ENCODE data around the gene DUSP8. TPM values are rescaled to one million over a fixed set of nuclear protein-coding genes. Genes with fewer than 3 reads are reported as not detected.
"Not testable (repeated sequence)": the region's sequence is repeated elsewhere in the genome, so short reads cannot be mapped to it uniquely, and the experiment has no call there.

The DUSP8 gene
- total and polyA plus RNA-seq, 2 experiments from 2014 or later, result 0.11 TPM; not detected in 1

GRCh38 chr11:1592628-1593027 is 20.6 kb upstream of the DUSP8 start:
- Histone ChIP-seq H3K36me3 (ENCODE audit: low read depth) (no peaks in the 10 kb centered on the region), H3K9ac (no peak overlapping the region), H3K9me2 (ENCODE audit: insufficient read depth) (no peaks in the 10 kb centered on the region), H3K4me1 (ENCODE audit: insufficient read depth) (no peaks in the 10 kb centered on the region), H3K4me3 (no peak overlapping the region), H2AFZ (no peak overlapping the region), H3K27me3 (replicated peaks; ENCODE audit: insufficient read depth) (peaks cover 69% of the 10 kb centered on the region), H3K9me3 (ENCODE audit: low read depth) (no peaks in the 10 kb centered on the region), H3F3A (ENCODE audit: insufficient read depth) (no peaks in the 10 kb centered on the region), H3K4me2 (ENCODE audit: unreplicated experiment) (no peak overlapping the region), H3K79me2 (ENCODE audit: insufficient read depth) (no peaks in the 10 kb centered on the region), H4K20me1 (ENCODE audit: insufficient read depth) (no peaks in the 10 kb centered on the region), H3K27ac (no peak overlapping the region)
- in situ Hi-C loops (cut with MboI), result no loop called here
- TF ChIP-seq EZH2 (IDR thresholded peaks at IDR 0.05; ENCODE audit: insufficient read depth, poor library complexity, severe bottlenecking) (no peak), EZH2phosphoT487 (IDR thresholded peaks at IDR 0.05; ENCODE audit: insufficient read depth, low read depth) (no peak)
- 71 to 74% methylated on average over 9 of the region's 9 CpGs for WGBS, 2 experiments (ENCODE audit: low coverage in 1 of 2, low lambda C conversion rate in 2 of 2, missing lambda C conversion rate in 2 of 2)
- no peak for DNase-seq

GRCh38 chr11:1589996-1590395 is 17.9 kb upstream of the DUSP8 start:
- Histone ChIP-seq H2AFZ (no peak overlapping the region), H3K4me2 (ENCODE audit: unreplicated experiment) (no peak overlapping the region), H3K27me3 (replicated peaks; ENCODE audit: insufficient read depth) (peaks cover 60% of the 10 kb centered on the region), H4K20me1 (ENCODE audit: insufficient read depth) (no peaks in the 10 kb centered on the region), H3K27ac (no peak overlapping the region), H3K36me3 (ENCODE audit: low read depth) (no peaks in the 10 kb centered on the region), H3K9ac (no peak overlapping the region), H3K79me2 (ENCODE audit: insufficient read depth) (no peaks in the 10 kb centered on the region), H3F3A (ENCODE audit: insufficient read depth) (no peaks in the 10 kb centered on the region), H3K9me2 (ENCODE audit: insufficient read depth) (no peaks in the 10 kb centered on the region), H3K4me1 (ENCODE audit: insufficient read depth) (no peaks in the 10 kb centered on the region), H3K9me3 (ENCODE audit: low read depth) (no peaks in the 10 kb centered on the region), H3K4me3 (no peak overlapping the region)
- TF ChIP-seq EZH2 (IDR thresholded peaks at IDR 0.05; ENCODE audit: insufficient read depth, poor library complexity, severe bottlenecking), result no peak
- no peak for TF ChIP-seq EZH2phosphoT487 (IDR thresholded peaks at IDR 0.05; ENCODE audit: insufficient read depth, low read depth)
- DNase-seq, result no peak
- in situ Hi-C loops (cut with MboI), result no loop called here
- 72 to 80% methylated on average over 6 of the region's 6 CpGs for WGBS, 2 experiments (ENCODE audit: low coverage in 1 of 2, low lambda C conversion rate in 2 of 2, missing lambda C conversion rate in 2 of 2)

GRCh38 chr11:1589191-1589963 is 17.3 kb upstream of the DUSP8 start:
- in situ Hi-C loops (cut with MboI); H3K4me1 ChIP-seq (ENCODE audit: insufficient read depth); H3K9me2 ChIP-seq (ENCODE audit: insufficient read depth); H3K9me3 ChIP-seq (ENCODE audit: low read depth); H3K79me2 ChIP-seq (ENCODE audit: insufficient read depth); H3K36me3 ChIP-seq (ENCODE audit: low read depth); H4K20me1 ChIP-seq (ENCODE audit: insufficient read depth); H2AFZ ChIP-seq; DNase-seq; H3F3A ChIP-seq (ENCODE audit: insufficient read depth); H3K9ac ChIP-seq; H3K4me3 ChIP-seq; H3K27ac ChIP-seq; H3K4me2 ChIP-seq (ENCODE audit: unreplicated experiment): not testable (repeated sequence)
- WGBS, 2 experiments (ENCODE audit: low coverage in 1 of 2, low lambda C conversion rate in 2 of 2, missing lambda C conversion rate in 2 of 2), result 16 to 22% methylated on average over 7 to 9 of the region's 10 CpGs
- H3K27me3 ChIP-seq (replicated peaks; ENCODE audit: insufficient read depth), result peaks cover 54% of the 10 kb centered on the region

GRCh38 chr11:1586699-1587098 is 14.6 kb upstream of the DUSP8 start:
- WGBS, 2 experiments (ENCODE audit: low coverage in 1 of 2, low lambda C conversion rate in 2 of 2, missing lambda C conversion rate in 2 of 2), result 0 to 5% methylated on average over 2 of the region's 2 CpGs
- H3K36me3 ChIP-seq (ENCODE audit: low read depth), result no peaks in the 10 kb centered on the region
- no peaks in the 10 kb centered on the region for H3K4me1 ChIP-seq (ENCODE audit: insufficient read depth)

GRCh38 chr11:1584661-1585370 is 12.7 kb upstream of the DUSP8 start, which contains the start of gene KRTAP5-1:
TSS of gene KRTAP5-1 (minus strand) at chr11:1585283. CDS start at chr11:1585249, 34 bp downstream.
- in situ Hi-C loops (cut with MboI); H3K27ac ChIP-seq; H3K9me2 ChIP-seq (ENCODE audit: insufficient read depth); H3K4me3 ChIP-seq; H2AFZ ChIP-seq; H4K20me1 ChIP-seq (ENCODE audit: insufficient read depth); H3K4me2 ChIP-seq (ENCODE audit: unreplicated experiment); H3F3A ChIP-seq (ENCODE audit: insufficient read depth); H3K79me2 ChIP-seq (ENCODE audit: insufficient read depth); H3K9me3 ChIP-seq (ENCODE audit: low read depth); H3K36me3 ChIP-seq (ENCODE audit: low read depth); DNase-seq; H3K4me1 ChIP-seq (ENCODE audit: insufficient read depth); H3K9ac ChIP-seq: not testable (repeated sequence)
- H3K27me3 ChIP-seq (replicated peaks; ENCODE audit: insufficient read depth), result peaks cover 38% of the 10 kb centered on the region
- 49 to 96% methylated on average over 3 to 9 of the region's 9 CpGs for WGBS, 2 experiments (ENCODE audit: low coverage in 1 of 2, low lambda C conversion rate in 2 of 2, missing lambda C conversion rate in 2 of 2)

More at GRCh38 chr11:1586699-1587098, 14.6 kb upstream of the DUSP8 start:
- H2AFZ ChIP-seq, result no peak overlapping the region
- DNase-seq, result no peak
- H4K20me1 ChIP-seq (ENCODE audit: insufficient read depth), result no peaks in the 10 kb centered on the region
- H3K79me2 ChIP-seq (ENCODE audit: insufficient read depth), result no peaks in the 10 kb centered on the region
- H3K27ac ChIP-seq, result no peak overlapping the region
- H3K9me2 ChIP-seq (ENCODE audit: insufficient read depth), result no peaks in the 10 kb centered on the region
- no peaks in the 10 kb centered on the region for H3F3A ChIP-seq (ENCODE audit: insufficient read depth)
- H3K27me3 ChIP-seq (replicated peaks; ENCODE audit: insufficient read depth), result peaks cover 45% of the 10 kb centered on the region
- no peak overlapping the region for H3K4me3 ChIP-seq
- in situ Hi-C loops (cut with MboI), result no loop called here
- TF ChIP-seq EZH2phosphoT487 (IDR thresholded peaks at IDR 0.05; ENCODE audit: insufficient read depth, low read depth), result no peak
- TF ChIP-seq EZH2 (IDR thresholded peaks at IDR 0.05; ENCODE audit: insufficient read depth, poor library complexity, severe bottlenecking), result no peak
- no peak overlapping the region for H3K4me2 ChIP-seq (ENCODE audit: unreplicated experiment)
- no peak overlapping the region for H3K9ac ChIP-seq
- H3K9me3 ChIP-seq (ENCODE audit: low read depth), result no peaks in the 10 kb centered on the region

- H3K27ac ChIP-seq; H3K9ac ChIP-seq; H4K20me1 ChIP-seq (ENCODE audit: insufficient read depth); H3K36me3 ChIP-seq (ENCODE audit: low read depth); H3K4me3 ChIP-seq; in situ Hi-C loops (cut with MboI); H3K4me2 ChIP-seq (ENCODE audit: unreplicated experiment); H3K4me1 ChIP-seq (ENCODE audit: insufficient read depth); H3K79me2 ChIP-seq (ENCODE audit: insufficient read depth); DNase-seq; H3K9me2 ChIP-seq (ENCODE audit: insufficient read depth); H3K9me3 ChIP-seq (ENCODE audit: low read depth); H3F3A ChIP-seq (ENCODE audit: insufficient read depth); H2AFZ ChIP-seq: not testable (repeated sequence)
- peaks cover 26% of the 10 kb centered on the region for H3K27me3 ChIP-seq (replicated peaks; ENCODE audit: insufficient read depth)
- WGBS, 2 experiments (ENCODE audit: low coverage in 1 of 2, low lambda C conversion rate in 2 of 2, missing lambda C conversion rate in 2 of 2), result 36 to 44% methylated on average over 2 of the region's 2 CpGs
Observed at GRCh38 chr11:1582909-1583308, 10.8 kb upstream of the DUSP8 start.
